Psoas muscle (tissue), 8 donors: ENCODE results near the gene ARRDC2. TPM values are rescaled to one million over a fixed set of nuclear protein-coding genes. Genes with fewer than 3 reads are reported as not detected.

Source experiments
- ATAC-seq, 4 donors: fragments of 200-7000 bp; cut with Tn5 transposase; one replicate each; pipeline ENCODE4 v1.9.1; 2020; ENCODE audit warnings: moderate library complexity in 3 of 4, mild to moderate bottlenecking in 2 of 4
- DNase-seq, 2 donors: peaks; one replicate each; pipeline ENCODE4 v3.0.0-alpha.2; 2020
- H3K27ac ChIP-seq: fragments of 200-600 bp; one replicate; pipeline ENCODE4 v1.8.0; 2022
- H3K27me3 ChIP-seq, 3 donors: fragments of 200-600 bp in 1 of 3; one replicate each; pipeline versions ENCODE4 v1.6.1 to v1.8.0; 2013 to 2022; ENCODE audit warnings: low read length in 2 of 3, mild to moderate bottlenecking in 2 of 3, moderate library complexity in 1 of 3; ENCODE audit not compliant: insufficient read depth in 3 of 3
- H3K36me3 ChIP-seq, 2 donors: fragments of 200-600 bp in 1 of 2; one replicate each; pipeline versions ENCODE4 v1.6.1 to v1.8.0; 2013 to 2022; ENCODE audit warnings: low read depth in 1 of 2, mild to moderate bottlenecking in 1 of 2, moderate library complexity in 1 of 2; ENCODE audit not compliant: insufficient read depth in 1 of 2
- H3K4me1 ChIP-seq: fragments of 200-600 bp; one replicate; pipeline ENCODE4 v1.8.0; 2022
- H3K4me3 ChIP-seq: fragments of 200-600 bp; one replicate; pipeline ENCODE4 v1.8.0; 2022; ENCODE audit warnings: mild to moderate bottlenecking
- H3K9me3 ChIP-seq: fragments of 200-600 bp; one replicate; pipeline ENCODE4 v1.8.0; 2022
- CTCF ChIP-seq: fragments of 200-600 bp; IDR thresholded peaks from one replicate; pipeline ENCODE4 v1.8.0; 2022; ENCODE audit warnings: antibody characterized with exemption
- WGBS, 3 donors: extraction: QIAGEN DNeasy Blood & Tissue Kit; methylation state at CpG; one replicate each; pipeline versions ENCODE4 v1.1.6 to v1.1.7; 2013; 5-methylcytosine and 5-hydroxymethylcytosine counted together
- intact Hi-C, 2 donors: fragments of 100-400 bp; cut with DNase I; formaldehyde crosslinking; loops; one replicate each; pipeline versions ENCODE4 v1.11.0 to v1.14.2; 2022
- polyA plus RNA-seq, 3 donors: library from polyadenylated mRNA; stranded (reverse); fragments of 200-250 nt; gene quantifications; one replicate each; pipeline ENCODE4 v1.2.3, GENCODE V29; 2013
- total RNA-seq, 4 donors: library from RNA; stranded (reverse); fragmentation: NEBNext Ultra II Directional in 2 of 4; extraction: Animal tissue kit (Norgen Biotek cat#: 25700) in 2 of 4; gene quantifications; one replicate each; pipeline versions ENCODE4 v1.2.1 to v1.2.4, GENCODE V29; 2021 to 2023
- donor health status: healthy with polysubstance abuse.
- donor health status: DM: no; HTN: no; CAD: no; lungs with moderate emphysema.
- donor health status: Bipolar disorder and iron deficiency.
- donor health status: healthy.
- donor health status: DM: yes; HTN: yes; CAD: no.
- donor health status: DM: no; HTN: no; CAD: no.
- donor health status: DM: no; HTN: no; CAD: no.
- donor health status: DM: yes; HTN: yes; CAD: no.

ARRDC2 gene
- total and polyA plus RNA-seq, 7 donors = 43.4 to 399 (median 173) TPM

DNA sequence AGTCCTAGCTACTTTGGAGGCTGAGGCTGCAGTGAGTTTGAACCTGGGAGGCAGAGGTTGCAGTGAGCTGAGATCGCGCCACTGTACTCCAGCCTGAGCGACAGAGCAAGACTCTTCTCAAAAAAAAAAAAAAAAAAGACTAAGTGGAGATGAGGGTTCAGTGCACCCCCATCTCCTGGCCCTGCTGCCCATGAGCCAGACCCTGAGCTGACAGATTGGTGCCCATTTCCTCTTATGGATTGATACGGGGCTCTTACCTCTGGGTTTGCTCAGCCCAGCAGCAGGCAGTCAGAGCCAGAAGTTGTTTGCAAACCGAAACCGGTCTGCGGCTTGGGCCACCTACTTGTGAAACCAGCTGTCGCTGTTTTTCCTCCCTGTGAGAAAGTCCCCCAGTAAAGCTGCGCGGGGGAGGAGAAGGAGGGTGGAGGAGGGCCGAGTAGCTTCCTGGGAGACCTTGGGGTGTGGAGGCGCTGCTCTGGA is 36.9 kb downstream of the ARRDC2 start:
- no peak for TF ChIP-seq CTCF
- ATAC-seq = peak; percentile 79 to 86 (median 82)
- H3K27ac ChIP-seq = peak overlapping the region; percentile 90
- H3K4me3 ChIP-seq = peak overlapping the region; percentile 62
- H3K9me3 ChIP-seq = peaks cover 14% of the 10 kb centered on the region
- no peaks in the 10 kb centered on the region for H3K27me3 ChIP-seq
- DNase-seq = peak; percentile 72 to 85
- H3K4me1 ChIP-seq = peaks cover 32% of the 10 kb centered on the region
- WGBS, 3 donors = 3 to 7% (median 3%) methylated on average over 8 to 12 of the region's 12 CpGs
- no peaks in the 10 kb centered on the region for H3K36me3 ChIP-seq
- intact Hi-C loops = no loop called here

DNA sequence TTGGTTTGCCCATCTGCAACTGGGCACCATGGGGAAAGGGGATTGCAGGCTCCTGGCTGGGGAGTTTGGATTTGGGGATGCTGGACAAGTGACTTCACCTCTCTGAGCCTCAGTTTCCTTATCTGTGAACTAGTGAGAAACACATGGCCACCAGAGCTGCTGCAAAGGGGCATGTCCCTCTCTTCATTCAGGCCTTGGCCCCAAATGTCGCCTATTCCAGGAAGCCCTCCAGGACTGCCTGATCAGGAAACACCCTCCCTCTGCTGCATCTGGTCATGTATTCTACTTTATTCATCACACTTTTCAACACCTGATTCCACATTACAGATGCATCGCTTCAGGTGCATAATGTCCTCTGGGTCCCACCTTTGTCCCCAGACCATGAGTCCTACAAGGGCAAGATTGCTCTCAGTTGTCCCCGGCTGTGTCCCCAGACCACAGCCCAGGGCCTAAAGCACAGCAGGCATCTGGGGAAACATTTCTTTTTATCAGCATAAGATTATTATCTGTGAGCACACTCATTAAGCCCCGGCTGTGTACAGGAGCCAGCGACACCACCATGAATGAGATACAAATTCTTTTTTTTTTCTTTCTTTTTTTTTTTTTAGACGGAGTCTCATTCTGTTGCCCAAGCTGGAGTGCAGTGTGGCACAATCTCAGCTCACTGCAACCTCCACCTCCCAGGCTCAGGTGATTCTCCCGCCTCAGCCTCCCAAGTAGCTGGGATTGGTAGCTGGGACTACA is 37.5 kb downstream of the ARRDC2 start:
- intact Hi-C loops = no loop called here
- no peak for TF ChIP-seq CTCF
- H3K27ac ChIP-seq = peak overlapping the region; percentile 90
- no peak for DNase-seq
- WGBS, 3 donors = 64 to 81% (median 74%) methylated on average over 7 of the region's 7 CpGs
- peaks cover 38% of the 10 kb centered on the region for H3K4me1 ChIP-seq
- peak in 3 of 4 donors; percentile 2 to 9 (median 3) for ATAC-seq
- peaks cover 14% of the 10 kb centered on the region for H3K9me3 ChIP-seq
- H3K27me3 ChIP-seq = no peaks in the 10 kb centered on the region
- H3K36me3 ChIP-seq = no peaks in the 10 kb centered on the region
- H3K4me3 ChIP-seq = peak overlapping the region; percentile 62

DNA sequence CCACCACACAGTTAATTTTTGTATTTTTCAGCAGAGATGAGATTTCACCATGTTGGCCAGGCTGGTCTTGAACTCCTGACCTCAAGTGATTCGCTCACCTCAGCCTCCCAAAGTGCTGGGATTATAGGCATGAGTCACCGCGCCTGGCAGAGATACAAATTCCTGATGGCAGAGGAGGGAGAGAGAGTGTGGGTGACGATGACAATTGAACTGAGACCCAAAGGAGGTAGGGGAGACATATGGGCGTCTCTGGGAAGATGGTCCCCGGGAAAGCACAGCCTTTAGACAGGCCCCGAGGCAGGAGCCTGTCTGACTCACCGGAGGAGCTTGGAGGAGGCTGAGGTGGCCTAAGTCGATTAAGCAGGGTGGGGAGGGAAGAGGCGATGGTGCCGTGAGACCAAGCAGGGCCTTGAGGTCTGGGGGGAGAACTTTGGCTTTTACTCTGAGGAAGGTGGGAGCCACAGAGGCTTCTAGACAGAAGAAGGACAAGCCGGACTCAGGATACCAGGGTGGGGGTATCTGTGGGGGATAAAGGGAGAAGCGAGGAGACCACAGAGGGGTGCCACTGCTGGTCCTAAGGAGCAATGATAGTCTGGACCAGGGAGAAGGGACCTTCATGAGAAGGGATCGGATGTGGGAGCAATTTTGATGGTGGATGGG is 38.2 kb downstream of the ARRDC2 start:
- H3K27me3 ChIP-seq = no peaks in the 10 kb centered on the region
- WGBS, 3 donors = 62 to 68% (median 67%) methylated on average over 14 of the region's 14 CpGs
- intact Hi-C loops = no loop called here
- TF ChIP-seq CTCF = no peak
- H3K9me3 ChIP-seq = peaks cover 8% of the 10 kb centered on the region
- peak overlapping the region; percentile 90 for H3K27ac ChIP-seq
- no peaks in the 10 kb centered on the region for H3K36me3 ChIP-seq
- H3K4me1 ChIP-seq = peaks cover 44% of the 10 kb centered on the region
- DNase-seq (peak; percentile 51 to 68), ATAC-seq (peak; percentile 18 to 54 (median 44))
- H3K4me3 ChIP-seq = no peak overlapping the region

- DNase-seq (peak; percentile 92 to 95), ATAC-seq (peak; percentile 68 to 78 (median 76))
- H3K27ac ChIP-seq = peak overlapping the region; percentile 90
- no peak for TF ChIP-seq CTCF
- H3K36me3 ChIP-seq = no peaks in the 10 kb centered on the region
- intact Hi-C loops = no loop called here
- H3K9me3 ChIP-seq = no peaks in the 10 kb centered on the region
- H3K4me1 ChIP-seq = peaks cover 54% of the 10 kb centered on the region
- H3K4me3 ChIP-seq = no peak overlapping the region
- 13 to 16% (median 15%) methylated on average over 10 of the region's 10 CpGs for WGBS, 3 donors
- H3K27me3 ChIP-seq = no peaks in the 10 kb centered on the region
These were observed 41.4 kb downstream of the ARRDC2 start for GRCh38 chr19:18049385-18049784.
